OCI-LY3 (cell line): ENCODE data around the gene VAMP5.

Experiments
- EZH2phosphoT487 ChIP-seq: fragments of 200-600 bp; shearing (Covaris generic); IDR thresholded peaks from 2 replicates; pipeline ENCODE4 v1.6.1; 2018; ENCODE audit warnings: antibody characterized with exemption, mixed run types, low read depth
- TF ChIP-seq, protein P1 (sequence below): fragments of 200-600, 300-600 bp; sonication (generic); IDR thresholded peaks from 2 replicates; pipeline ENCODE4 v1.5.1; 2014; ENCODE audit warnings: antibody characterized with exemption, low read length, low read depth

GRCh38 chr2:85553184-85553583 lies 31.0 kb upstream of the VAMP5 start:
- TF ChIP-seq, protein P1, sequence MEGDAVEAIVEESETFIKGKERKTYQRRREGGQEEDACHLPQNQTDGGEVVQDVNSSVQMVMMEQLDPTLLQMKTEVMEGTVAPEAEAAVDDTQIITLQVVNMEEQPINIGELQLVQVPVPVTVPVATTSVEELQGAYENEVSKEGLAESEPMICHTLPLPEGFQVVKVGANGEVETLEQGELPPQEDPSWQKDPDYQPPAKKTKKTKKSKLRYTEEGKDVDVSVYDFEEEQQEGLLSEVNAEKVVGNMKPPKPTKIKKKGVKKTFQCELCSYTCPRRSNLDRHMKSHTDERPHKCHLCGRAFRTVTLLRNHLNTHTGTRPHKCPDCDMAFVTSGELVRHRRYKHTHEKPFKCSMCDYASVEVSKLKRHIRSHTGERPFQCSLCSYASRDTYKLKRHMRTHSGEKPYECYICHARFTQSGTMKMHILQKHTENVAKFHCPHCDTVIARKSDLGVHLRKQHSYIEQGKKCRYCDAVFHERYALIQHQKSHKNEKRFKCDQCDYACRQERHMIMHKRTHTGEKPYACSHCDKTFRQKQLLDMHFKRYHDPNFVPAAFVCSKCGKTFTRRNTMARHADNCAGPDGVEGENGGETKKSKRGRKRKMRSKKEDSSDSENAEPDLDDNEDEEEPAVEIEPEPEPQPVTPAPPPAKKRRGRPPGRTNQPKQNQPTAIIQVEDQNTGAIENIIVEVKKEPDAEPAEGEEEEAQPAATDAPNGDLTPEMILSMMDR: no peak
- no peak for TF ChIP-seq EZH2phosphoT487
